Retinal pigment epithelial cell (primary cell): Measurements from ENCODE around the gene MCAT.
"Not testable (repeated sequence)": the region's sequence is repeated elsewhere in the genome, so short reads cannot be mapped to it uniquely, and the experiment has no call there.

Source experiments
- DNase-seq: peaks from one replicate; pipeline ENCODE4 v3.0.0-alpha.2; 2010; ENCODE audit warnings: low read depth
- H3K4me3 ChIP-seq: 2 replicates; pipeline ENCODE4 v1.5.1; 2011; ENCODE audit warnings: mild to moderate bottlenecking, low read length, control low read depth, moderate library complexity
- CTCF ChIP-seq: conservative IDR thresholded peaks from 2 replicates; pipeline ENCODE4 v1.5.1; 2011; ENCODE audit warnings: low read depth, low read length, control low read depth, inconsistent platforms

MCAT gene

GRCh38 chr22:43109921-43110443 lies 33.2 kb downstream of the MCAT start:
- no peak for DNase-seq
- TF ChIP-seq CTCF = no peak
- H3K4me3 ChIP-seq = peak overlapping the region; percentile 42

- TF ChIP-seq CTCF = no peak
- DNase-seq = no peak
- H3K4me3 ChIP-seq = no peak overlapping the region
These were observed 33.7 kb downstream of the MCAT start for GRCh38 chr22:43109511-43109910.

- TF ChIP-seq CTCF = no peak
- DNase-seq = no peak
These were observed 36.9 kb downstream of the MCAT start for GRCh38 chr22:43106302-43106701.

GRCh38 chr22:43104950-43105349 lies 38.2 kb downstream of the MCAT start:
- not testable (repeated sequence) for DNase-seq, H3K4me3 ChIP-seq

More at GRCh38 chr22:43106302-43106701, 36.9 kb downstream of the MCAT start:
- no peak overlapping the region for H3K4me3 ChIP-seq

DNA sequence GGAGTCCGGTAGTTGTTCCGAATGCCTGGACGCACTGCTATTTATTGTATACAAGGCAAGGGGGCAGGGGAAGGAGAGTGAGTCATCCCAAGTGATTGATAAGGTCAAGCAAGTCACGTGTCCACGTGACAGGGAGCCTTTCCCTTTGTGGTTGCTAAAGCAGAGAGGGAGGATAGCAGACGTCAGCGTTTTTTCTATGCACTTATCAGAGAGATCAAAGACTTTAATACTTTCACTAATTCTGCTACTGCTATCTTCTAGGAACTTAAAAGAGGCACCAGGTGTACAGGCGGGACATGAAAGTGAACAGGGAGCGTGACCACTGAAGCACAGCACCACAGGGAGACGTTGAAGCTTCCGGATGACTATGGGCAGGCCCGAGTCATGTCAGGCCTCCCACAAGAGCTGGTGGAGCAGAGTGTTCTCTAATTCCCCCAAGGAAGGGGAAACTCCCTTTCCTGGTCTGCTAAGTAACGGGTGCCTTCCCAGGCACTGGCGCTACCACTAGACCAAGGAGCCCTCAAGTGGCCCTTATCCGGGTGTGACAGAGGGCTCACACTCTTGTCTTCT lies 39.1 kb downstream of the MCAT start:
- H3K4me3 ChIP-seq, DNase-seq: not testable (repeated sequence)

- no peak overlapping the region for H3K4me3 ChIP-seq
- no peak for DNase-seq
- no peak for TF ChIP-seq CTCF
These were observed 41.9 kb downstream of the MCAT start for GRCh38 chr22:43101306-43101705.

DNA sequence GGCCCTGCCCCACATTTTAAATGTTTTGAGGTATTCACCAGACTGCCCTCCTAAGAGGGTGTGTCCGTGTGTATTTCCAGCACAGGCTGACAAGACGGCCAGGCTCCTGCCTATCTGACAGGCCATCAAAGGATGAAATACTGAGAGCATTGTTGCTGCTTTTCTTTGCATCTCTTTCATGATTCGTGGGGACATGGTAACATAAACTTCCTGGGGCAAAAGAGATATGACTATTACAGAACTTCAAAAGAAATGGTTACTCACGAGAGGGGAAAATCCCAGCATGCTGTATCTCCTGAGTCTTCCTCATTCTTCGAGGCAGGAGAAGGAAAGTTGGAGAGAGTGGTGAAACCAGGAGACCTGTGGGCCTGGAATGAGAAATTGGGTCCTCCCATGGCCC lies 43.0 kb downstream of the MCAT start:
- DNase-seq = no peak
- H3K4me3 ChIP-seq = no peak overlapping the region
- no peak for TF ChIP-seq CTCF

GRCh38 chr22:43099095-43099494 lies 44.1 kb downstream of the MCAT start:
- H3K4me3 ChIP-seq = no peak overlapping the region
- no peak for TF ChIP-seq CTCF
- no peak for DNase-seq
